Measurements from ENCODE around the gene CRYZ. TPM values are rescaled to one million over a fixed set of nuclear protein-coding genes. Genes with fewer than 3 reads are reported as not detected.

The CRYZ gene, protein sequence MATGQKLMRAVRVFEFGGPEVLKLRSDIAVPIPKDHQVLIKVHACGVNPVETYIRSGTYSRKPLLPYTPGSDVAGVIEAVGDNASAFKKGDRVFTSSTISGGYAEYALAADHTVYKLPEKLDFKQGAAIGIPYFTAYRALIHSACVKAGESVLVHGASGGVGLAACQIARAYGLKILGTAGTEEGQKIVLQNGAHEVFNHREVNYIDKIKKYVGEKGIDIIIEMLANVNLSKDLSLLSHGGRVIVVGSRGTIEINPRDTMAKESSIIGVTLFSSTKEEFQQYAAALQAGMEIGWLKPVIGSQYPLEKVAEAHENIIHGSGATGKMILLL
- total RNA-seq: 37.5 and 44.0 TPM in 2 replicates

DNA sequence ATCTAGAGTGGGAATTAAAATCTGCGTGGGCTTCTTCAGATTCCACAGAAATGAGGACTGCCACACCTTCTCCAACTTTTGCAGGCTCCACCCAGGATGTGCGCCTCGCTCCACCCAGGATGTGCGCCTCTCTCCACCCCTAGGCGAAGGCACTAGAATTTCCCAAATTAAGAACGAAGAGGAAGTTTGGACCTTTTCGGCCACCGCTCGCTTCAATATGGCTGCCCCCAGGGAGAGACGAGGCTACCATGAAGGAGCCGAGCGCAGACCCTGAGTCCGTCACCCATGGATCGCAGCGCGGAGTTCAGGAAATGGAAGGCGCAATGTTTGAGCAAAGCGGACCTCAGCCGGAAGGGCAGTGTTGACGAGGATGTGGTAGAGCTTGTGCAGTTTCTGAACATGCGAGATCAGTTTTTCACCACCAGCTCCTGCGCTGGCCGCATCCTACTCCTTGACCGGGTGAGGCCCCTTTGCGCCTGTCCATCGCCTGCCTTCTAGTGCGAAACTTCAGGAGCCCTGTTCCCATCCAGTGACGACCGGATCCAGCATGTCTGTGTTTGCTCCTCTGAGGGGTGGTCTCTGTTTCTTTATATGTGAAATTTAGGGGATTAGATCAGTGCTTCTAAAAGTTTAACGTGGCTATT is at the start of gene CRYZ, which contains the start of gene TYW3:
CRYZ (minus strand) TSS at position 91 of the 644 bp plus-strand sequence. CDS start 8,229 bp downstream, outside the sequence.
TYW3 (plus strand) TSS at position 193 of the 644 bp plus-strand sequence; CDS start at position 286, 93 bp downstream.

DNA sequence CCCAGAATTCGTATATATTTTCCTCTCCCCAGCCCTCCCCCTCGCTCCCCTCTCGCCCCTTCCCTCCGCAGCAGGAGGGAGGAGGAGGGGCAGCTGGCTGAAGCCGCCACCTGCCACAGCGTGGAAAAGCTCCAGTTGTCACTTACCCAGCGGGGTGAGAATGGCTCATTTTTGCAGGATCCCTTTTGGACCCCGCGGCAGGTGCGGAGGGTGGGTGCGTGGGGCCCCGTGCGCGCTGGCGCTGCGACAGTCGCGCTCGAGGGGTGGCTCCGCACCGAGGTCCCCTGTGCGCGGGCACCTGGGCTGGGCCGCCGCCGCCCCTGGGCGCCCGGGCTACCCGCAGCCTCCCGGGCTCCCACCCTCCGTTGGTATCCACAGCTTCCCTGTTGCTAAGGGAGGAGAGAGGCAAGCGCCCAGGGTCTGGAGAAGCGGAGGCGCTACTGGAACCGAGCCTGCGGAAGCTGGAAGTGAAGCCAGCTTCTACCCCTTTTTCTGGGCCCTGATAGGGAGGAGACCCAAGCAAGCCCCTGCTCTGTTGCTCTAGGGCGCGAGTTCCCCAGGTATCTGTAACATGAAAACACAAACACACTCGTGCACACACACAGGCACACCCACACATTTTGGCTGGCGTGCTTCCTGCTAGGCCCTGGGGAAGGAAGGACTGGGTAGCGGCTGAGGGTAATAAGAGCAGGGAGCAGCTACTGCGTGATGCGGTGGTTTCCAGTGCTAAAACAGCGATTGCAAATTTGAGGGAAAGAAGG is 59.3 kb downstream of the CRYZ start, which contains the start of gene ERICH3:
ERICH3 (minus strand) TSS at position 442 of the 761 bp plus-strand sequence; CDS start at position 169, 273 bp downstream.

Other genes starting within 250 kb of the CRYZ start
- gene LRRC53, start 220.4 kb downstream of the CRYZ start, total RNA-seq: not detected in 2 replicates
- not detected in 2 replicates for gene ERICH3, start 59.3 kb downstream of the CRYZ start, total RNA-seq
- gene TYW3, start 102 bp upstream of the CRYZ start, total RNA-seq: 12.0 and 16.2 TPM in 2 replicates